Activated gamma-delta T cell (primary cell): ENCODE data around the gene EXOC4.

Source experiments
- DNase-seq: peaks from one replicate; lab custom pipeline; 2025; lab: John Stamatoyannopoulos, UW

Gene EXOC4

GRCh38 chr7:133674079-133674763 lies 421.3 kb downstream of the EXOC4 start:
- no peak for DNase-seq

- DNase-seq: no peak
Observed at GRCh38 chr7:133675510-133676218, 422.8 kb downstream of the EXOC4 start.

- no peak for DNase-seq
Observed at GRCh38 chr7:133676805-133677370, 424.0 kb downstream of the EXOC4 start.

GRCh38 chr7:133678137-133678814 lies 425.4 kb downstream of the EXOC4 start:
- DNase-seq: no peak

- DNase-seq: no peak
Observed at GRCh38 chr7:133679977-133680376, 427.1 kb downstream of the EXOC4 start.

- DNase-seq: no peak
Observed at GRCh38 chr7:133681529-133681928, 428.7 kb downstream of the EXOC4 start.

- no peak for DNase-seq
Observed at GRCh38 chr7:133682364-133683181, 429.7 kb downstream of the EXOC4 start.

- no peak for DNase-seq
Observed at GRCh38 chr7:133683182-133683454, 430.2 kb downstream of the EXOC4 start.

GRCh38 chr7:133688483-133689239 lies 435.8 kb downstream of the EXOC4 start:
- no peak for DNase-seq

- no peak for DNase-seq
Observed at GRCh38 chr7:133690740-133691139, 437.9 kb downstream of the EXOC4 start.

GRCh38 chr7:133691727-133692610 lies 439.1 kb downstream of the EXOC4 start:
- no peak for DNase-seq

- no peak for DNase-seq
Observed at GRCh38 chr7:133693281-133693680, 440.4 kb downstream of the EXOC4 start.

- DNase-seq: no peak
Observed at GRCh38 chr7:133696056-133696455, 443.2 kb downstream of the EXOC4 start.

- DNase-seq: no peak
Observed at GRCh38 chr7:133697585-133697984, 444.7 kb downstream of the EXOC4 start.

GRCh38 chr7:133698127-133698526 lies 445.2 kb downstream of the EXOC4 start:
- DNase-seq: no peak

GRCh38 chr7:133699386-133699785 lies 446.5 kb downstream of the EXOC4 start:
- no peak for DNase-seq

- no peak for DNase-seq
Observed at GRCh38 chr7:133702078-133702477, 449.2 kb downstream of the EXOC4 start.

GRCh38 chr7:133702960-133703359 lies 450.1 kb downstream of the EXOC4 start:
- DNase-seq: no peak

GRCh38 chr7:133703547-133703946 lies 450.7 kb downstream of the EXOC4 start:
- no peak for DNase-seq

GRCh38 chr7:133704453-133704852 lies 451.6 kb downstream of the EXOC4 start:
- no peak for DNase-seq
